ENCODE measurements around the gene CPA2. TPM values are rescaled to one million over a fixed set of nuclear protein-coding genes. Genes with fewer than 3 reads are reported as not detected.
A peak's percentile ranks its signal among the peaks of the same experiment; 100 is the strongest.

Gene CPA2
- polyA plus RNA-seq, 1 donor: 28.4 TPM

DNA sequence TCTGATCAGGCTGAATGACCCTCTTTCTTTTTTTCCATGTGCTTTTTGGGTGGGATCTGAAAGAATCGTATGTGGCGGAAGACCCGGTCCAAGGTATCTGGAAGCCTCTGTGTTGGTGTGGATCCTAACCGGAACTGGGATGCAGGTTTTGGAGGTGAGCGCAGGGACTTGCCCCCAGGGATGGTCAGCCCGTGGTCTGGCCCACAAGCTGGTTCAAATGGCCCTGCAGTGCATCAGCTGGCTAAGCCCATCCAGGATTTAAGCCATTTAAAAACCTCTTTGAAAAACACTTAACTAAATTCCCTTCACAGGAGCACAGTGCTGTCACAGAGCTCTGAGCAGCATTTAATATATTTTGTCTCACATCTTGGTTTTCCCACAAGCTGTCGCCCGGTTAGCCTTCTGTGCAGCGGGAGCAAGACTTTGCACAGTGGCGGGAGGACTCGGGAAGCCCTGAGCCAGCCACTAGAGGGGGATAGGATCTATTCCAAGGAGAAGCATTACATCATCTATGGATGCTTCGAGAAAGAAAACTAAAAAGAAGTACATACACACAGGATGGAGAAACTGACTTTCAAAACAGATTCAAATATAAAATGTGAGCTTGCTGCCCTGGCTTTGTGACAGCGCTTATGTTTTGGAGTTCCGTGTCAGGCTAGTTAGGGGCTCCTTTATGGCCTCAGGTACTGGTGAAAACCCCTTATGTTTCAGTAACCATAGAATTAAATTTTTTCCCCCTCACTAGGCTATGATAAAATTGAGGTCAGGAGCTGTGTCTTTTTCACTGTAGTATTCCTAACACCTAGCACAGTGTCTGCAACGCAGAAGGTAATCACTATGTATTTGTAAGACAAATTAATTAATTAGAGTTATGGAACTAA lies 11.3 kb downstream of the CPA2 start:
- Histone ChIP-seq H3K36me3 (ENCODE audit: control insufficient read depth, insufficient read depth, low read length) (no peaks in the 10 kb centered on the region), H3K9me3 (ENCODE audit: control insufficient read depth, low read depth, low read length) (no peaks in the 10 kb centered on the region), H3K27ac (ENCODE audit: low read length) (no peak overlapping the region), H3K4me1 (ENCODE audit: control insufficient read depth, insufficient read depth, low read length) (peaks cover 6% of the 10 kb centered on the region), H3K27me3 (ENCODE audit: control insufficient read depth, insufficient read depth, low read length) (no peaks in the 10 kb centered on the region), H3K4me3 (ENCODE audit: low read length) (no peak overlapping the region)
- DNase-seq: peak; percentile 45 to 70
- 50% methylated on average over 2 of the region's 15 CpGs for WGBS (ENCODE audit: insufficient coverage, low lambda C conversion rate)

DNA sequence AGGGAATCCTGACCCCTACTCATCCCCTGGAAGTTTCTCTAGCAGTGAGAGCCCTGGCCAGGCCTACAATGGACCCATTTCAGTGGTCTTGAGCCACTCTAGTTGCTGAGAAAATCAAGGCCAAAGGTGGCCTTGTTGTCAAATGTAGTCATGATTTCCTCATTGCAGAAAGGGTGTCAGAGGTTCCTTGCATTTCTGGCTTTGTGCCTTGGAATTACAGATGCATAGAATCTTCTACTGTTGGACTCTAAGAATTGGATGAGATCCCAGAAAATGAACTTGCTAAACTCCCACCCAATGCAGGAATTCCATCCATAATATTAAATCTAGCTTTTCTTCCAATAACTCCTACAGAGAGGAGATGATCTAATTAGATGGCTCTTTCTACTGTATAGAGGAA lies 12.2 kb downstream of the CPA2 start:
- Histone ChIP-seq H3K27ac (ENCODE audit: low read length) (no peak overlapping the region), H3K4me1 (ENCODE audit: control insufficient read depth, insufficient read depth, low read length) (peaks cover under 1% of the 10 kb centered on the region), H3K27me3 (ENCODE audit: control insufficient read depth, insufficient read depth, low read length) (no peaks in the 10 kb centered on the region), H3K9me3 (ENCODE audit: control insufficient read depth, low read depth, low read length) (no peaks in the 10 kb centered on the region), H3K4me3 (ENCODE audit: low read length) (no peak overlapping the region), H3K36me3 (ENCODE audit: control insufficient read depth, insufficient read depth, low read length) (no peaks in the 10 kb centered on the region)
- peak in 1 of 2 donors; percentile 30 for DNase-seq

DNA sequence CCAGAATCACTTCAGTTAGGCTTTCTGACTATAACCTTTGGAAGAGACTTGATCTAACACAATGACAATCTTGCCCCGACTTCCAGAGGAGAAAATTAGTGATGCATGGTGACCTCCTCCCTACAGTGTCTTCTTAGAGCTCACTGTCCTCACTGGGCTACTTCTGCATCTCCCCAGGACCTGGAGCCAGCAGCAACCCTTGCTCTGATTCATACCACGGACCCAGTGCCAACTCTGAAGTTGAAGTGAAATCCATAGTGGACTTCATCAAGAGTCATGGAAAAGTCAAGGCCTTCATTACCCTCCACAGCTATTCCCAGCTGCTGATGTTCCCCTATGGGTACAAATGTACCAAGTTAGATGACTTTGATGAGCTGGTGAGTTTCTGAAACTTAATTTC lies 12.6 kb downstream of the CPA2 start:
- H3K4me1 ChIP-seq (ENCODE audit: control insufficient read depth, insufficient read depth, low read length): no peaks in the 10 kb centered on the region
- H3K36me3 ChIP-seq (ENCODE audit: control insufficient read depth, insufficient read depth, low read length): no peaks in the 10 kb centered on the region
- no peak overlapping the region for H3K27ac ChIP-seq (ENCODE audit: low read length)
- H3K4me3 ChIP-seq (ENCODE audit: low read length): no peak overlapping the region
- no CpG with 5 or more reads among the region's 2 CpGs for WGBS (ENCODE audit: insufficient coverage, low lambda C conversion rate)
- H3K27me3 ChIP-seq (ENCODE audit: control insufficient read depth, insufficient read depth, low read length): no peaks in the 10 kb centered on the region
- DNase-seq: no peak
- H3K9me3 ChIP-seq (ENCODE audit: control insufficient read depth, low read depth, low read length): no peaks in the 10 kb centered on the region

DNA sequence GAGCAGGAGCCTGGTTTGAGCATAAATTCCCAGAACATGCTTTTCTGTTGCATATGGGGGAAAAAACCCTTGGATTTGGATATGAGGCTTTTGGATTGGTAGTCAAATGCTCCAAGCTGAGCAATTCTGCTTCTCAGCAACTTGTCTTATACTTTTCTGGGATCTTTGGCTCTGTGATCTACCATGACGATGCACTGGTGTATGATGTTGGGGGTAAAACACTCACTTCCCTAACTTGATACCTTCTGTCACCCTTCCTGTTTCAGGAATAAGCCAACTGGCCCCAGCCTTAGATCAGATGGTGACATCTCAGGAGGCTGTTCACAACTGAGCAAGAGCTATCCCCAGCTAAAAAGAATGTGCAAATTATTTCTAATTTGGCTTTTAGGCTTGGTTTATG lies 13.2 kb downstream of the CPA2 start:
- no peaks in the 10 kb centered on the region for H3K9me3 ChIP-seq (ENCODE audit: control insufficient read depth, low read depth, low read length)
- H3K4me3 ChIP-seq (ENCODE audit: low read length): no peak overlapping the region
- H3K27ac ChIP-seq (ENCODE audit: low read length): no peak overlapping the region
- H3K4me1 ChIP-seq (ENCODE audit: control insufficient read depth, insufficient read depth, low read length): no peaks in the 10 kb centered on the region
- H3K27me3 ChIP-seq (ENCODE audit: control insufficient read depth, insufficient read depth, low read length): no peaks in the 10 kb centered on the region
- H3K36me3 ChIP-seq (ENCODE audit: control insufficient read depth, insufficient read depth, low read length): no peaks in the 10 kb centered on the region
- no CpG with 5 or more reads among the region's 1 CpG for WGBS (ENCODE audit: insufficient coverage, low lambda C conversion rate)
- DNase-seq: no peak

DNA sequence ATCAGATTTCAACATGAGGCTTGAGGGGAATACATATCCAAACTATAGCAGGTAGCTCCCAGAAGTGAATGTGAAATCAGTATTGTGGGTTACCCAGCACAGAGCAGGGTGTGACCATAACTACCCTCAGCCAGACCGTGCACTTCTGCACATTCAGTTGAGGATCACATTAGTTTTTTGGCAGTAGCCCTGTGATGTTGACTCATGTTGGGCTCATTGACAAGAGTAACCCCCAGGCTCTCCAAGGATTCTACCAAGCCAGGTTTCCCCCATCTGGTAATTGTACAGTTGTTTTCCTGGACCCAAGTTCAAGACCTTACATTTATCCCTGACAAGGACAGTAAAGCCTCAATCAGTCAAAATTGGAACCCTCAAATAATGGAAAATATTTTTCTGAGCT lies 14.6 kb downstream of the CPA2 start:
- WGBS (ENCODE audit: insufficient coverage, low lambda C conversion rate): no CpG with 5 or more reads among the region's 1 CpG
- no peak overlapping the region for H3K27ac ChIP-seq (ENCODE audit: low read length)
- H3K27me3 ChIP-seq (ENCODE audit: control insufficient read depth, insufficient read depth, low read length): no peaks in the 10 kb centered on the region
- no peaks in the 10 kb centered on the region for H3K4me1 ChIP-seq (ENCODE audit: control insufficient read depth, insufficient read depth, low read length)
- no peak overlapping the region for H3K4me3 ChIP-seq (ENCODE audit: low read length)
- H3K9me3 ChIP-seq (ENCODE audit: control insufficient read depth, low read depth, low read length): no peaks in the 10 kb centered on the region
- no peaks in the 10 kb centered on the region for H3K36me3 ChIP-seq (ENCODE audit: control insufficient read depth, insufficient read depth, low read length)
- DNase-seq: no peak

DNA sequence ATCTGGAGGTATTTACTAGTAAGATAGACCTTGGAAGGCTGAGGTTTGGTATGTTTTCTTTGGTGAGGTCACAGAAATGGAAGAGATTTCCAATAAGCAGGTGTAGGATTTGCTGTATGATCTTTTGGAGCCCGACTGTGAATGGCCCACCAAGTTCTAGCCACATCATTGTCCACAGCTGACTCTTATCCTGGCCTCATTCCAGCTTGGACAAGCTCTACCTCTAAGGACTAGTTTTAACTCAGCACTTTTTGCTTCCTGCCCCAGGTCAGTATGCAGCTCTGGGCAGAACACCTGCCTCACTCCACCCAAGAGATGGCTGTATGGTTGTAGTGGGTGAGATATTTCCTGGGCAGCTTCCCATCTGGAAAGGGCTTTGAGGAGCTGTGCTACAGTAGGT lies 20.2 kb downstream of the CPA2 start:
- Histone ChIP-seq H3K9me3 (ENCODE audit: control insufficient read depth, low read depth, low read length) (no peaks in the 10 kb centered on the region), H3K36me3 (ENCODE audit: control insufficient read depth, insufficient read depth, low read length) (no peaks in the 10 kb centered on the region), H3K27me3 (ENCODE audit: control insufficient read depth, insufficient read depth, low read length) (no peaks in the 10 kb centered on the region), H3K4me1 (ENCODE audit: control insufficient read depth, insufficient read depth, low read length) (no peaks in the 10 kb centered on the region), H3K4me3 (ENCODE audit: low read length) (no peak overlapping the region), H3K27ac (ENCODE audit: low read length) (no peak overlapping the region)
- DNase-seq: no peak
- WGBS (ENCODE audit: insufficient coverage, low lambda C conversion rate): no CpG with 5 or more reads among the region's 1 CpG

DNA sequence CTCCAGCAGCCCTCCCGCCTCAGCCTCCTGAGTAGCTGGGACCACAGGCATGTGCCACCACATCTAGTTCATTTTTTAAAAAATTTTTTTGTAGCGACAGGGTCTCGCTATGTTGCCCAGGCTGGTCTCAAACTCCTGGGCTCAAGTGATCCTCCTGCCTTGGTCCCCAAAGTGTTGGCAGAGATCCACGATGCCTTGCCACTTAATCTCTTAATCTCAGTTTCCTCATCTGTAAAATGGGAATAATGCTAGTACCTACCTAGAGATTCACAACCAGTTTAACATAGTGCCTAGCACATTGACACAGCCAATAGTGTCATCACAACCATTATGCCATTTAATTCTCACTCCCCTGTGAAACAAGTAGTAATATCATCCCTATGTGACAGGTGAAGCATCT lies 21.5 kb downstream of the CPA2 start:
- H3K4me3 ChIP-seq (ENCODE audit: low read length): no peak overlapping the region
- WGBS (ENCODE audit: insufficient coverage, low lambda C conversion rate): no CpG with 5 or more reads among the region's 4 CpGs
- no peak for DNase-seq
- no peaks in the 10 kb centered on the region for H3K4me1 ChIP-seq (ENCODE audit: control insufficient read depth, insufficient read depth, low read length)
- H3K27ac ChIP-seq (ENCODE audit: low read length): no peak overlapping the region
- no peaks in the 10 kb centered on the region for H3K27me3 ChIP-seq (ENCODE audit: control insufficient read depth, insufficient read depth, low read length)
- H3K9me3 ChIP-seq (ENCODE audit: control insufficient read depth, low read depth, low read length): no peaks in the 10 kb centered on the region
- no peaks in the 10 kb centered on the region for H3K36me3 ChIP-seq (ENCODE audit: control insufficient read depth, insufficient read depth, low read length)

DNA sequence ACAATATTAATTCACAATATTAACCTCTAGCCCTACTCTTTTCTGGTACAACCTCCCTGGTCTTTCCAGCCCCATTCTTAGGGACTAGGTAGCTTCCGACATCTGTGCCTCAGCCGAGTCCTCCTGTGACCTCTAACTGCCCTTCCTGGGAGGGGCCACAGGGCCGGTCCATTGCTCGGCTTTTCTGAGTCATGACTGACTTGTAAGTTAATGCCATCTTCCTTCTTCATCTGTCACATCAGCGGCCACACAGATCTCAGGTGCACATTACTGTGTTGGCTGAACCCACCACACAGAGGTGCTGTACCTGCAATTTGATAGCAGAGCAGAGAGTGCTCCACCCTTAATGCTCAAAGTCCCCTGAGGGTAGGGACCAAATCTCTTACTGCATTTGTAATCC lies 22.2 kb downstream of the CPA2 start:
- H3K36me3 ChIP-seq (ENCODE audit: control insufficient read depth, insufficient read depth, low read length): no peaks in the 10 kb centered on the region
- DNase-seq: no peak
- no peaks in the 10 kb centered on the region for H3K4me1 ChIP-seq (ENCODE audit: control insufficient read depth, insufficient read depth, low read length)
- no peak overlapping the region for H3K4me3 ChIP-seq (ENCODE audit: low read length)
- WGBS (ENCODE audit: insufficient coverage, low lambda C conversion rate): no CpG with 5 or more reads among the region's 5 CpGs
- H3K9me3 ChIP-seq (ENCODE audit: control insufficient read depth, low read depth, low read length): no peaks in the 10 kb centered on the region
- no peak overlapping the region for H3K27ac ChIP-seq (ENCODE audit: low read length)
- H3K27me3 ChIP-seq (ENCODE audit: control insufficient read depth, insufficient read depth, low read length): no peaks in the 10 kb centered on the region

DNA sequence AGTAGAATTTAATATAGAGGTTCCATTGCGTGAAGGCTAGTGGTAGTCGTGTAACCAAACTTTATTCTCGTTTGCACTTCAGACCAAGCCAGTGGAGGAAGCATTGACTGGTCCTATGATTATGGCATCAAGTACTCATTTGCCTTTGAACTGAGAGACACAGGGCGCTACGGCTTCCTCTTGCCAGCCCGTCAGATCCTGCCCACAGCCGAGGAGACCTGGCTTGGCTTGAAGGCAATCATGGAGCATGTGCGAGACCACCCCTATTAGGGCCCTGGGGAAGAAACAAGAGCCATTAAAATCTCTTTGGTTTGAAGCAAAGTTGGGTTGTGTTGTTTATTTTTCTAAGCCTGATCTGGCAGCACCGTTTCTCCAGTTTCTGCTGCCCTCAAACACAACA lies 22.8 kb downstream of the CPA2 start:
- H3K4me1 ChIP-seq (ENCODE audit: control insufficient read depth, insufficient read depth, low read length): no peaks in the 10 kb centered on the region

DNA sequence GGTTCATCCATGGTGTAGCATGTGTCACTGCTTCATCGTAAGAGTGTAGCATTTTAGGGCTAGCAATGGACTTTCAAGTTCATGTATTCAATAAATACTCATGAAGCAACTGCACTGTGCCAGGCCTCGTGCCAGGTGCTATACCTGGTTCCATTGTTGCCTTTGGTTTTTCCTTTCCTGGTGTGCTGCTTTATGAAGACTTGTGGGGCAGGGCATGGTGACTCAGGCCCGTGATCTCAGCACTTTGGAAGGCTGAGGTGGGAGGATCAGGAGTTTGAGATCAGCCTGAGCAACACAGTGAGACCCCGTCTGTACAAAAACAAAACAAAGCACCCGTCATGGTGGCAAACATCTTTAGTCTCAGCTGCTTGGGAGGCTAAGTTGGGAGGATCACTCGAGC lies 24.1 kb downstream of the CPA2 start:
- DNase-seq: no peak
- Histone ChIP-seq H3K9me3 (ENCODE audit: control insufficient read depth, low read depth, low read length) (no peaks in the 10 kb centered on the region), H3K4me3 (ENCODE audit: low read length) (no peak overlapping the region), H3K27ac (ENCODE audit: low read length) (no peak overlapping the region), H3K4me1 (ENCODE audit: control insufficient read depth, insufficient read depth, low read length) (no peaks in the 10 kb centered on the region), H3K27me3 (ENCODE audit: control insufficient read depth, insufficient read depth, low read length) (no peaks in the 10 kb centered on the region), H3K36me3 (ENCODE audit: control insufficient read depth, insufficient read depth, low read length) (no peaks in the 10 kb centered on the region)
- no CpG with 5 or more reads among the region's 6 CpGs for WGBS (ENCODE audit: insufficient coverage, low lambda C conversion rate)

More for the DNA sequence above, 22.8 kb downstream of the CPA2 start:
- DNase-seq: no peak
- H3K4me3 ChIP-seq (ENCODE audit: low read length): no peak overlapping the region
- H3K9me3 ChIP-seq (ENCODE audit: control insufficient read depth, low read depth, low read length): no peaks in the 10 kb centered on the region
- no peaks in the 10 kb centered on the region for H3K36me3 ChIP-seq (ENCODE audit: control insufficient read depth, insufficient read depth, low read length)
- no peaks in the 10 kb centered on the region for H3K27me3 ChIP-seq (ENCODE audit: control insufficient read depth, insufficient read depth, low read length)
- no CpG with 5 or more reads among the region's 9 CpGs for WGBS (ENCODE audit: insufficient coverage, low lambda C conversion rate)
- H3K27ac ChIP-seq (ENCODE audit: low read length): no peak overlapping the region

DNA sequence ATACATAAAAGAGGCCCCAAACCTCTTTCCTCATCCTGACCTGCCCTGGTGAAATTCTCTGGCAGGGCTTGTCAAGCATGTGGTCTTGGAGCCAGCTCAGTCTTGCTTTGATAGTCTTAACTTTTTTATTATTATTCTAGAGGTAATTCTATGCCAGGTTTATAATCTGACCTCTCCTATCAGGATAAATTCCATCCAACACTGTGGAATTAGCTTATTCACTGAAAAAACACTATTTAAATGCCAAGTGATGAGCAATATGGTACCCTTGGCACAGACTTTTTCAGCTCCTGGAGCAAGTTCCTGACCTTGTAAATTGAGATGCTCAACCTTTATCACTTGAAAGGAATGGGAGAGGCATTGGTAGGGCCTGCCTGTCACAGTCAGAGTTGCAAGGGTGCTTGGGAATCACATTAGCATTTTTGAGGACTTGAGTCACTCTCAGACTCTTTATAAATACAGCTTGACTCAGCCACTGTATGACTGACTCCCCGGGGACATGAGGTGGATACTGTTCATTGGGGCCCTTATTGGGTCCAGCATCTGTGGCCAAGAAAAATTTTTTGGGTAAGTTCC lies 26.1 kb downstream of the CPA2 start, which contains the start of gene CPA4:
TSS of gene CPA4 (plus strand) at position 480 of the 576 bp plus-strand sequence. CDS start at position 500, 20 bp downstream.
- no peaks in the 10 kb centered on the region for H3K27me3 ChIP-seq (ENCODE audit: control insufficient read depth, insufficient read depth, low read length)
- no peaks in the 10 kb centered on the region for H3K4me1 ChIP-seq (ENCODE audit: control insufficient read depth, insufficient read depth, low read length)
- no peak within 1 kb of the TSS for H3K4me3 ChIP-seq (ENCODE audit: low read length)
- no peak for DNase-seq
- H3K27ac ChIP-seq (ENCODE audit: low read length): no peak within 1 kb of the TSS
- 100% methylated on average over 1 of the region's 1 CpG for WGBS (ENCODE audit: insufficient coverage, low lambda C conversion rate)
- H3K36me3 ChIP-seq (ENCODE audit: control insufficient read depth, insufficient read depth, low read length): no peaks in the 10 kb centered on the region
- no peaks in the 10 kb centered on the region for H3K9me3 ChIP-seq (ENCODE audit: control insufficient read depth, low read depth, low read length)

All from large intestine (tissue), 3 donors.